HCEC 1CT (cell line): Measurements from ENCODE around the gene KCNN3.

Experiments used
- DNase-seq: peaks from one replicate; pipeline ENCODE4 v3.0.0-alpha.2; 2017

The KCNN3 gene

GRCh38 chr1:154788110-154788870 is 81.8 kb downstream of the KCNN3 start:
- no peak for DNase-seq

GRCh38 chr1:154786804-154787570 is 83.1 kb downstream of the KCNN3 start:
- no peak for DNase-seq

GRCh38 chr1:154784924-154785531 is 85.1 kb downstream of the KCNN3 start:
- DNase-seq, result no peak

- DNase-seq, result no peak
These were observed 85.7 kb downstream of the KCNN3 start for GRCh38 chr1:154784416-154784815.

GRCh38 chr1:154783976-154784375 is 86.1 kb downstream of the KCNN3 start:
- DNase-seq, result no peak

- no peak for DNase-seq
These were observed 89.5 kb downstream of the KCNN3 start for GRCh38 chr1:154780541-154780940.

GRCh38 chr1:154779551-154780189 is 90.4 kb downstream of the KCNN3 start:
- DNase-seq, result no peak

- DNase-seq, result no peak
These were observed 91.1 kb downstream of the KCNN3 start for GRCh38 chr1:154778944-154779343.

GRCh38 chr1:154778275-154778674 is 91.8 kb downstream of the KCNN3 start:
- DNase-seq, result no peak

GRCh38 chr1:154777781-154778180 is 92.3 kb downstream of the KCNN3 start:
- DNase-seq, result no peak

GRCh38 chr1:154777154-154777553 is 92.9 kb downstream of the KCNN3 start:
- no peak for DNase-seq

GRCh38 chr1:154775621-154776605 is 94.2 kb downstream of the KCNN3 start:
- DNase-seq, result no peak

GRCh38 chr1:154774175-154774855 is 95.8 kb downstream of the KCNN3 start:
- no peak for DNase-seq

GRCh38 chr1:154773551-154773950 is 96.5 kb downstream of the KCNN3 start:
- no peak for DNase-seq

GRCh38 chr1:154772606-154773506 is 97.2 kb downstream of the KCNN3 start:
- no peak for DNase-seq

GRCh38 chr1:154772056-154772455 is 98.0 kb downstream of the KCNN3 start:
- no peak for DNase-seq

- DNase-seq, result no peak
These were observed 99.0 kb downstream of the KCNN3 start for GRCh38 chr1:154770897-154771594.

- no peak for DNase-seq
These were observed 100.7 kb downstream of the KCNN3 start for GRCh38 chr1:154769193-154769895.
